Osteocyte (in vitro differentiated cells): Measurements from ENCODE around the gene RBFOX2. TPM values are rescaled to one million over a fixed set of nuclear protein-coding genes. Genes with fewer than 3 reads are reported as not detected.

Source experiments
- DNase-seq: peaks from one replicate; pipeline ENCODE4 v3.0.0; 2021; ENCODE audit warnings: mixed read lengths; ENCODE audit not compliant: unreplicated experiment; ENCODE audit errors: extremely low spot score
- H3K27ac Mint-ChIP-seq: one replicate; pipeline ENCODE4 v1.8.0; 2021; ENCODE audit warnings: mild to moderate bottlenecking, mixed read lengths; ENCODE audit not compliant: unreplicated experiment
- H3K27me3 Mint-ChIP-seq: one replicate; pipeline ENCODE4 v1.8.0; 2021; ENCODE audit warnings: mixed read lengths; ENCODE audit not compliant: unreplicated experiment
- H3K36me3 Mint-ChIP-seq: one replicate; pipeline ENCODE4 v1.8.0; 2021; ENCODE audit warnings: mixed read lengths; ENCODE audit not compliant: unreplicated experiment
- H3K4me1 Mint-ChIP-seq: one replicate; pipeline ENCODE4 v1.8.0; 2021; ENCODE audit warnings: mixed read lengths; ENCODE audit not compliant: unreplicated experiment
- H3K4me3 Mint-ChIP-seq: one replicate; pipeline ENCODE4 v1.8.0; 2021; ENCODE audit warnings: mild to moderate bottlenecking, moderate library complexity, mixed read lengths; ENCODE audit not compliant: unreplicated experiment
- H3K9me3 Mint-ChIP-seq: one replicate; pipeline ENCODE4 v1.8.0; 2021; ENCODE audit warnings: mixed read lengths; ENCODE audit not compliant: unreplicated experiment
- CTCF ChIP-seq: fragments of 200-600 bp; sonication (generic); IDR thresholded peaks from 2 replicates; pipeline ENCODE4 v1.5.0; 2021; ENCODE audit warnings: antibody characterized with exemption, mild to moderate bottlenecking, moderate library complexity
- total RNA-seq: library from RNA; stranded (reverse); gene quantifications from 2 replicates; pipeline ENCODE4 v1.2.1, GENCODE V29; 2021

The RBFOX2 gene
- total RNA-seq, 1 donor from 2014 or later: 151 TPM

GRCh38 chr22:35749808-35750207 is 278.8 kb downstream of the RBFOX2 start:
- H3K27me3 Mint-ChIP-seq: no peaks in the 10 kb centered on the region
- TF ChIP-seq CTCF: no peak
- peak overlapping the region; percentile 28 for H3K27ac Mint-ChIP-seq
- H3K4me3 Mint-ChIP-seq: no peak overlapping the region
- peaks cover 28% of the 10 kb centered on the region for H3K36me3 Mint-ChIP-seq
- peak; percentile 49 for DNase-seq
- peaks cover 29% of the 10 kb centered on the region for H3K4me1 Mint-ChIP-seq
- H3K9me3 Mint-ChIP-seq: no peaks in the 10 kb centered on the region

GRCh38 chr22:35746946-35747703 is 281.5 kb downstream of the RBFOX2 start:
- Mint-ChIP-seq H3K4me1 (peaks cover 42% of the 10 kb centered on the region), H3K9me3 (no peaks in the 10 kb centered on the region), H3K36me3 (peaks cover 30% of the 10 kb centered on the region), H3K4me3 (no peak overlapping the region), H3K27me3 (no peaks in the 10 kb centered on the region), H3K27ac (no peak overlapping the region)
- no peak for DNase-seq
- TF ChIP-seq CTCF: no peak

- H3K9me3 Mint-ChIP-seq: no peaks in the 10 kb centered on the region
- H3K36me3 Mint-ChIP-seq: peaks cover 34% of the 10 kb centered on the region
- no peak for TF ChIP-seq CTCF
- DNase-seq: peak; percentile 57
- peaks cover 47% of the 10 kb centered on the region for H3K4me1 Mint-ChIP-seq
- no peak overlapping the region for H3K4me3 Mint-ChIP-seq
- no peaks in the 10 kb centered on the region for H3K27me3 Mint-ChIP-seq
- no peak overlapping the region for H3K27ac Mint-ChIP-seq
These were observed 282.4 kb downstream of the RBFOX2 start for GRCh38 chr22:35746248-35746647.

GRCh38 chr22:35743326-35743860 is 285.2 kb downstream of the RBFOX2 start:
- H3K9me3 Mint-ChIP-seq: no peaks in the 10 kb centered on the region
- H3K36me3 Mint-ChIP-seq: peaks cover 39% of the 10 kb centered on the region
- peaks cover 30% of the 10 kb centered on the region for H3K4me1 Mint-ChIP-seq
- H3K27ac Mint-ChIP-seq: peak overlapping the region; percentile 83
- H3K4me3 Mint-ChIP-seq: no peak overlapping the region
- TF ChIP-seq CTCF: no peak
- H3K27me3 Mint-ChIP-seq: no peaks in the 10 kb centered on the region
- DNase-seq: no peak

GRCh38 chr22:35742342-35743100 is 286.1 kb downstream of the RBFOX2 start:
- peaks cover 48% of the 10 kb centered on the region for H3K36me3 Mint-ChIP-seq
- peak; percentile 82 for DNase-seq
- no peak for TF ChIP-seq CTCF
- no peaks in the 10 kb centered on the region for H3K27me3 Mint-ChIP-seq
- no peak overlapping the region for H3K4me3 Mint-ChIP-seq
- H3K27ac Mint-ChIP-seq: peak overlapping the region; percentile 83
- H3K4me1 Mint-ChIP-seq: peaks cover 27% of the 10 kb centered on the region
- no peaks in the 10 kb centered on the region for H3K9me3 Mint-ChIP-seq
